Endodermal cell (in vitro differentiated cells): Measurements from ENCODE around the gene FBXL7. TPM values are rescaled to one million over a fixed set of nuclear protein-coding genes. Genes with fewer than 3 reads are reported as not detected.

Source experiments
- DNase-seq: peaks from one replicate; pipeline ENCODE4 v3.0.0-alpha.2; 2017
- H3K27ac ChIP-seq: 2 replicates; pipeline ENCODE4 v1.5.1; 2013; ENCODE audit warnings: mild to moderate bottlenecking, low read depth, low read length, moderate library complexity
- H3K27me3 ChIP-seq: 2 replicates; pipeline ENCODE4 v1.6.1; 2013; ENCODE audit warnings: mild to moderate bottlenecking, low read length, moderate library complexity; ENCODE audit not compliant: insufficient read depth, control insufficient read depth, poor library complexity, severe bottlenecking
- H3K36me3 ChIP-seq: 2 replicates; pipeline ENCODE4 v1.7.0; 2013; ENCODE audit warnings: mild to moderate bottlenecking, low read length, moderate library complexity; ENCODE audit not compliant: control insufficient read depth, insufficient read depth
- H3K4me1 ChIP-seq: one replicate; pipeline ENCODE4 v1.7.0; 2013; ENCODE audit warnings: low read length; ENCODE audit not compliant: control insufficient read depth, insufficient read depth
- H3K4me3 ChIP-seq: 2 replicates; pipeline ENCODE4 v1.5.1; 2013; ENCODE audit warnings: mild to moderate bottlenecking, low read length, moderate library complexity
- H3K9ac ChIP-seq: 2 replicates; pipeline ENCODE4 v1.6.1; 2013; ENCODE audit warnings: mild to moderate bottlenecking, low read length, moderate library complexity; ENCODE audit not compliant: poor library complexity, severe bottlenecking; ENCODE audit errors: extremely low read depth
- H3K9me3 ChIP-seq: 2 replicates; pipeline ENCODE4 v1.6.1; 2013; ENCODE audit warnings: mild to moderate bottlenecking, low read length, moderate library complexity; ENCODE audit not compliant: control insufficient read depth
- H3K27ac Mint-ChIP-seq: 2 replicates; pipeline ENCODE4 v1.8.0; 2020; ENCODE audit warnings: mixed read lengths
- H3K27me3 Mint-ChIP-seq: 2 replicates; pipeline ENCODE4 v1.8.0; 2021; ENCODE audit warnings: mild to moderate bottlenecking, mixed read lengths; ENCODE audit not compliant: insufficient read depth
- H3K36me3 Mint-ChIP-seq: 2 replicates; pipeline ENCODE4 v1.8.0; 2020; ENCODE audit warnings: low read depth, mixed read lengths
- H3K4me1 Mint-ChIP-seq: 2 replicates; pipeline ENCODE4 v1.8.0; 2020; ENCODE audit warnings: mixed read lengths
- H3K4me3 Mint-ChIP-seq: 2 replicates; pipeline ENCODE4 v1.8.0; 2020; ENCODE audit warnings: mild to moderate bottlenecking, moderate library complexity, mixed read lengths
- H3K9me3 Mint-ChIP-seq: 2 replicates; pipeline ENCODE4 v1.8.0; 2020; ENCODE audit warnings: mild to moderate bottlenecking, mixed read lengths
- CTCF ChIP-seq: fragments of 200-600 bp; sonication (generic); conservative IDR thresholded peaks from 2 replicates; pipeline ENCODE4 v1.5.0; 2021; ENCODE audit warnings: antibody characterized with exemption, mild to moderate bottlenecking
- WGBS, 2 experiments: methylation state at CpG; one replicate each; pipeline versions ENCODE4 v1.1.5 to v1.1.7; 2013; ENCODE audit warnings: missing lambda C conversion rate in 2 of 2, mixed read lengths in 1 of 2; ENCODE audit not compliant: insufficient coverage in 1 of 2, insufficient read length in 1 of 2; 5-methylcytosine and 5-hydroxymethylcytosine counted together
- total RNA-seq, 2 donors: library from RNA; stranded (reverse); fragmentation: NEBNext Ultra II Directional in 1 of 2; extraction: Animal tissue kit (Norgen Biotek cat#: 25700) in 1 of 2; gene quantifications; 2 replicates in 1 of 2; 3 replicates in 1 of 2; pipeline ENCODE4 v1.2.1, GENCODE V29; 2021

FBXL7 gene
- total RNA-seq, 2 donors from 2014 or later: 12.9 to 13.2 TPM

- 83 to 93% methylated on average over 3 of the region's 3 CpGs for WGBS, 2 experiments
- no peak overlapping the region for H3K27ac ChIP-seq
These were observed 308.6 kb downstream of the FBXL7 start for GRCh38 chr5:15808577-15808976.

GRCh38 chr5:15819617-15820016 lies 319.6 kb downstream of the FBXL7 start:
- Histone ChIP-seq H3K4me1 (no peaks in the 10 kb centered on the region), H3K9ac (no peak overlapping the region), H3K36me3 (no peaks in the 10 kb centered on the region), H3K9me3 (peaks cover 21% of the 10 kb centered on the region), H3K27ac (no peak overlapping the region), H3K27me3 (no peaks in the 10 kb centered on the region), H3K4me3 (no peak overlapping the region)
- Mint-ChIP-seq H3K9me3 (peaks cover 15% of the 10 kb centered on the region), H3K27ac (no peak overlapping the region), H3K27me3 (no peaks in the 10 kb centered on the region), H3K4me3 (no peak overlapping the region), H3K4me1 (no peaks in the 10 kb centered on the region), H3K36me3 (peaks cover 6% of the 10 kb centered on the region)
- WGBS, 2 experiments: 92 to 100% methylated on average over 2 to 5 of the region's 5 CpGs
- no peak for TF ChIP-seq CTCF
- no peak for DNase-seq

More at GRCh38 chr5:15808577-15808976, 308.6 kb downstream of the FBXL7 start:
- H3K4me1 ChIP-seq: no peaks in the 10 kb centered on the region
- peaks cover 10% of the 10 kb centered on the region for H3K36me3 Mint-ChIP-seq
- no peak overlapping the region for H3K4me3 ChIP-seq
- peaks cover 32% of the 10 kb centered on the region for H3K9me3 ChIP-seq
- no peaks in the 10 kb centered on the region for H3K27me3 Mint-ChIP-seq
- no peak for TF ChIP-seq CTCF
- H3K4me3 Mint-ChIP-seq: no peak overlapping the region
- peaks cover 9% of the 10 kb centered on the region for H3K4me1 Mint-ChIP-seq
- no peaks in the 10 kb centered on the region for H3K36me3 ChIP-seq
- peaks cover 40% of the 10 kb centered on the region for H3K9me3 Mint-ChIP-seq
- no peak overlapping the region for H3K27ac Mint-ChIP-seq
- H3K9ac ChIP-seq: no peak overlapping the region
- H3K27me3 ChIP-seq: no peaks in the 10 kb centered on the region
- no peak for DNase-seq

GRCh38 chr5:15821506-15821905 lies 321.5 kb downstream of the FBXL7 start:
- H3K9me3 Mint-ChIP-seq: peaks cover 8% of the 10 kb centered on the region
- no peaks in the 10 kb centered on the region for H3K27me3 Mint-ChIP-seq
- Histone ChIP-seq H3K27ac (no peak overlapping the region), H3K36me3 (no peaks in the 10 kb centered on the region), H3K27me3 (no peaks in the 10 kb centered on the region), H3K4me1 (no peaks in the 10 kb centered on the region), H3K9me3 (peaks cover 17% of the 10 kb centered on the region), H3K9ac (no peak overlapping the region), H3K4me3 (no peak overlapping the region)
- no peak overlapping the region for H3K27ac Mint-ChIP-seq
- TF ChIP-seq CTCF: no peak
- H3K4me3 Mint-ChIP-seq: no peak overlapping the region
- H3K4me1 Mint-ChIP-seq: no peaks in the 10 kb centered on the region
- DNase-seq: no peak
- peaks cover 3% of the 10 kb centered on the region for H3K36me3 Mint-ChIP-seq
